DMS53 treated with DMSO at 0.1 percent for 48 hours (cell line): ENCODE measurements around the gene KLK4.

ENCODE experiments used
- DNase-seq: peaks from one replicate; lab custom pipeline; 2025; ENCODE audit not compliant: unreplicated experiment; lab: John Stamatoyannopoulos, UW

Gene KLK4

GRCh38 chr19:50882188-50882587 is 29.0 kb downstream of the KLK4 start:
- DNase-seq: no peak

DNA sequence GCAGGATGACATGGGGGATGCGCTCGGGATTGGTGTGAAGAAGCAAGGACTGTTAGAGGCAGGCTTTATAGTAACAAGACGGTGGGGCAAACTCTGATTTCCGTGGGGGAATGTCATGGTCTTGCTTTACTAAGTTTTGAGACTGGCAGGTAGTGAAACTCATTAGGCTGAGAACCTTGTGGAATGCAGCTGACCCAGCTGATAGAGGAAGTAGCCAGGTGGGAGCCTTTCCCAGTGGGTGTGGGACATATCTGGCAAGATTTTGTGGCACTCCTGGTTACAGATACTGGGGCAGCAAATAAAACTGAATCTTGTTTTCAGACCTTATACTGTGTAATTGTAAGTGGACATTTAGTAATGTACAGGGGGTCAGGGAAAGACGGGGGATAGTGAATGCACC is 31.0 kb downstream of the KLK4 start:
- no peak for DNase-seq

DNA sequence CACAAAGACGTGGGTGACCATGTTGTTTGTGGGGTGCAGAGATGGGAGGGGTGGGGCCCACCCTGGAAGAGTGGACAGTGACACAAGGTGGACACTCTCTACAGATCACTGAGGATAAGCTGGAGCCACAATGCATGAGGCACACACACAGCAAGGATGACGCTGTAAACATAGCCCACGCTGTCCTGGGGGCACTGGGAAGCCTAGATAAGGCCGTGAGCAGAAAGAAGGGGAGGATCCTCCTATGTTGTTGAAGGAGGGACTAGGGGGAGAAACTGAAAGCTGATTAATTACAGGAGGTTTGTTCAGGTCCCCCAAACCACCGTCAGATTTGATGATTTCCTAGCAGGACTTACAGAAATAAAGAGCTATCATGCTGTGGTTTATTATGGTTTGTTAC is 32.3 kb downstream of the KLK4 start:
- no peak for DNase-seq

- DNase-seq: peak; percentile 72
These were observed 33.9 kb downstream of the KLK4 start for GRCh38 chr19:50877338-50877737.

DNA sequence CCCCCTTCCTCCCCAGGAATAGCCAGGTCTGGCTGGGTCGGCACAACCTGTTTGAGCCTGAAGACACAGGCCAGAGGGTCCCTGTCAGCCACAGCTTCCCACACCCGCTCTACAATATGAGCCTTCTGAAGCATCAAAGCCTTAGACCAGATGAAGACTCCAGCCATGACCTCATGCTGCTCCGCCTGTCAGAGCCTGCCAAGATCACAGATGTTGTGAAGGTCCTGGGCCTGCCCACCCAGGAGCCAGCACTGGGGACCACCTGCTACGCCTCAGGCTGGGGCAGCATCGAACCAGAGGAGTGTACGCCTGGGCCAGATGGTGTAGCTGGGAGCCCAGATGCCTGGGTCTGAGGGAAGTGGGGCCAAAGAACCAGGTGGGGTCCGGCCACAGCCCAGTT is 34.7 kb downstream of the KLK4 start:
- DNase-seq: no peak

GRCh38 chr19:50875795-50876422 is 35.3 kb downstream of the KLK4 start:
- DNase-seq: no peak

DNA sequence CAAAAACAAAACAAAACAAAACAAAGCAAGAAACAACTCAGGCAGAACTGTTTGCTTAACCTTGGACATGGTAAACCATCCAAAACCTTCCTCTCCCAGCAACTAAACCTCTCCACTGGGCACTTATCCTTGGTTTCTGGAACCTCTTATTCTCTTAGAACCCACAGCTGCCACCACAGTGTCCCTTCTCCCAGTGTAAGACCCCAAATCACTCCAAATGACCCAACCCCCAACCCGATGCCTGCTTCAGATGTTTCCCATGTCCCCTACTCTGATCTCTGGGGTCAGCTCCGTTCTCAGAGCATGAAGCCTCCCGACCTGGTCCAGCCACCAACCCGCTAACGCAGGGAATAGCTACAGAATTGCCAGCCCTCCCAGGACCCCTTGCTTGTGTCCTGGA is 37.0 kb downstream of the KLK4 start:
- no peak for DNase-seq

DNA sequence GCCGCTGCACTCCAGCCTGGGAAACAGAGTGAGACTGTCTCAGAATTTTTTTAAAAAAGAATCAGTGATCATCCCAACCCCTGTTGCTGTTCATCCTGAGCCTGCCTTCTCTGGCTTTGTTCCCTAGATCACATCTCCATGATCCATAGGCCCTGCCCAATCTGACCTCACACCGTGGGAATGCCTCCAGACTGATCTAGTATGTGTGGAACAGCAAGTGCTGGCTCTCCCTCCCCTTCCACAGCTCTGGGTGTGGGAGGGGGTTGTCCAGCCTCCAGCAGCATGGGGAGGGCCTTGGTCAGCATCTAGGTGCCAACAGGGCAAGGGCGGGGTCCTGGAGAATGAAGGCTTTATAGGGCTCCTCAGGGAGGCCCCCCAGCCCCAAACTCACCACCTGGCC is 38.1 kb downstream of the KLK4 start, which contains the start of gene KLK2:
TSS of gene KLK2 (plus strand) at position 384 of the 400 bp plus-strand sequence. CDS start 35 bp downstream, outside the sequence.
- no peak for DNase-seq

- no peak for DNase-seq
These were observed 40.6 kb downstream of the KLK4 start for GRCh38 chr19:50870417-50871089.

DNA sequence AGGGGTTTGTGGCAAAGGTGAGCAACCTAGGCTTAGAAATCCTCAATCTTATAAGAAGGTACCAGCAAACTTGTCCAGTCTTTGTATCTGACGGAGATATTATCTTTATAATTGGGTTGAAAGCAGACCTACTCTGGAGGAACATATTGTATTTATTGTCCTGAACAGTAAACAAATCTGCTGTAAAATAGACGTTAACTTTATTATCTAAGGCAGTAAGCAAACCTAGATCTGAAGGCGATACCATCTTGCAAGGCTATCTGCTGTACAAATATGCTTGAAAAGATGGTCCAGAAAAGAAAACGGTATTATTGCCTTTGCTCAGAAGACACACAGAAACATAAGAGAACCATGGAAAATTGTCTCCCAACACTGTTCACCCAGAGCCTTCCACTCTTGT is 41.7 kb downstream of the KLK4 start:
- no peak for DNase-seq

DNA sequence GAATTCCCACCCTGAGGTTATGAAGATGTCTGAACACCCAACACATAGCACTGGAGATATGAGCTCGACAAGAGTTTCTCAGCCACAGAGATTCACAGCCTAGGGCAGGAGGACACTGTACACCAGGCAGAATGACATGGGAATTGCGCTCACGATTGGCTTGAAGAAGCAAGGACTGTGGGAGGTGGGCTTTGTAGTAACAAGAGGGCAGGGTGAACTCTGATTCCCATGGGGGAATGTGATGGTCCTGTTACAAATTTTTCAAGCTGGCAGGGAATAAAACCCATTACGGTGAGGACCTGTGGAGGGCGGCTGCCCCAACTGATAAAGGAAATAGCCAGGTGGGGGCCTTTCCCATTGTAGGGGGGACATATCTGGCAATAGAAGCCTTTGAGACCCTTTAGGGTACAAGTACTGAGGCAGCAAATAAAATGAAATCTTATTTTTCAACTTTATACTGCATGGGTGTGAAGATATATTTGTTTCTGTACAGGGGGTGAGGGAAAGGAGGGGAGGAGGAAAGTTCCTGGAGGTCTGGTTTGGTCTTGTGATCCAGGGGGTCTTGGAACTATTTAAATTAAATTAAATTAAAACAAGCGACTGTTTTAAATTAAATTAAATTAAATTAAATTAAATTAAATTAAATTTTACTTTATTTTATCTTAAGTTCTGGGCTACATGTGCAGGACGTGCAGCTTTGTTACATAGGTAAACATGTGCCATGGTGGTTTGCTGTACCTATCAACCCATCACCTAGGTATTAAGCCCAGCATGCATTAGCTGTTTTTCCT is 49.5 kb downstream of the KLK4 start:
- no peak for DNase-seq

- no peak for DNase-seq
These were observed 50.2 kb downstream of the KLK4 start for GRCh38 chr19:50861010-50861409.

DNA sequence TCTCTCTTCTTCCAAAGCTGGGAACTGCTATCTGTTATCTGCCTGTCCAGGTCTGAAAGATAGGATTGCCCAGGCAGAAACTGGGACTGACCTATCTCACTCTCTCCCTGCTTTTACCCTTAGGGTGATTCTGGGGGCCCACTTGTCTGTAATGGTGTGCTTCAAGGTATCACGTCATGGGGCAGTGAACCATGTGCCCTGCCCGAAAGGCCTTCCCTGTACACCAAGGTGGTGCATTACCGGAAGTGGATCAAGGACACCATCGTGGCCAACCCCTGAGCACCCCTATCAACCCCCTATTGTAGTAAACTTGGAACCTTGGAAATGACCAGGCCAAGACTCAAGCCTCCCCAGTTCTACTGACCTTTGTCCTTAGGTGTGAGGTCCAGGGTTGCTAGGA is 51.3 kb downstream of the KLK4 start:
- DNase-seq: no peak

DNA sequence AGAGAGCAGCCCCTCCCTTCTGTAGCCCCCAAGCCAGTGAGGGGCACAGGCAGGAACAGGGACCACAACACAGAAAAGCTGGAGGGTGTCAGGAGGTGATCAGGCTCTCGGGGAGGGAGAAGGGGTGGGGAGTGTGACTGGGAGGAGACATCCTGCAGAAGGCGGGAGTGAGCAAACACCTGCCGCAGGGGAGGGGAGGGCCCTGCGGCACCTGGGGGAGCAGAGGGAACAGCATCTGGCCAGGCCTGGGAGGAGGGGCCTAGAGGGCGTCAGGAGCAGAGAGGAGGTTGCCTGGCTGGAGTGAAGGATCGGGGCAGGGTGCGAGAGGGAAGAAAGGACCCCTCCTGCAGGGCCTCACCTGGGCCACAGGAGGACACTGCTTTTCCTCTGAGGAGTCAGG is 52.3 kb downstream of the KLK4 start:
- DNase-seq: peak; percentile 71

DNA sequence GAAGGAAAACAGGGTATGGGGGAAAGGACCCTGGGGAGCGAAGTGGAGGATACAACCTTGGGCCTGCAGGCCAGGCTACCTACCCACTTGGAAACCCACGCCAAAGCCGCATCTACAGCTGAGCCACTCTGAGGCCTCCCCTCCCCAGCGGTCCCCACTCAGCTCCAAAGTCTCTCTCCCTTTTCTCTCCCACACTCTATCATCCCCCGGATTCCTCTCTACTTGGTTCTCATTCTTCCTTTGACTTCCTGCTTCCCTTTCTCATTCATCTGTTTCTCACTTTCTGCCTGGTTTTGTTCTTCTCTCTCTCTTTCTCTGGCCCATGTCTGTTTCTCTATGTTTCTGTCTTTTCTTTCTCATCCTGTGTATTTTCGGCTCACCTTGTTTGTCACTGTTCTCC is 53.8 kb downstream of the KLK4 start:
- no peak for DNase-seq
